HG03139 (cell line): ENCODE results near the gene SHROOM4.

Experiments used
- ATAC-seq: cut with Tn5 transposase; IDR thresholded peaks from one replicate; pipeline ENCODE4 v1.9.1; 2021; ENCODE audit not compliant: unreplicated experiment

SHROOM4 gene

DNA sequence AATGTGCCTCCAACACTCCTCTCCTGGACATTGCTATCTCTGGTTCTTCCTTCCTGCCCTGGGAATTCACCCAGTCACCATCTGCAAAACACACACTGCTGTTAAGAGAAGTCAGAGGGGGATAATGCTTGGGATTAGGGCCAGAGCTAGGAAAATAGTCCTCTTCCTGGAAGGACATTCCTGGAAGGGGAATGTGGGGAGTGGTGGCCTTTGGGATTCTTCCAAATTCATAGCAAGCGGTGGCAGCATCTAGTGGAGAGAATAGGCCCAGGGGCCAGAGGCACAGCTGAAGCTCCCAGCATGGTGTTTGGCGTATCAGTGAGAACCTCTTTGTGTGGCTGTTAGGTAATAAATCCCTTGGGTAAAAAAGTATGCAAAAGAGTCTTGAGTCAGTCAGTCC lies 34.3 kb downstream of the SHROOM4 start:
- no peak for ATAC-seq

DNA sequence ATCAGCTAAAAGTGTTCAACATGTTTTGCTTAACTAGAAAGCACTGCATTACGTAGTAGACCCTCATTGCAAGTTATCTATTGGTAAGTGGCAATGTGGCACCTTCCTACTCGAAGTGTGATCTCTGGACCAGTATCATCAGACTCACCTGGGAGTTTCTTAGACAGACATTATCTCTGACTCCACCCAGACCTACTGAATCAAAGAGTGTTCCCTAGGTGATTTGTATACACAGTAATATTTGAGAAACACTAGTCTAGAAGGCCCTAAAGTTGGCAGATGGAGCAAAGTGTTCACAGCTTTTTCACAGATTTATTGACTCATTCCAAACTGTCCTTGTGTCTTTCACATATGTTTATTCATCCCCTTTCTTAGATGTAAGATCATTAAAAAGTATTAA lies 35.7 kb downstream of the SHROOM4 start:
- ATAC-seq: no peak

DNA sequence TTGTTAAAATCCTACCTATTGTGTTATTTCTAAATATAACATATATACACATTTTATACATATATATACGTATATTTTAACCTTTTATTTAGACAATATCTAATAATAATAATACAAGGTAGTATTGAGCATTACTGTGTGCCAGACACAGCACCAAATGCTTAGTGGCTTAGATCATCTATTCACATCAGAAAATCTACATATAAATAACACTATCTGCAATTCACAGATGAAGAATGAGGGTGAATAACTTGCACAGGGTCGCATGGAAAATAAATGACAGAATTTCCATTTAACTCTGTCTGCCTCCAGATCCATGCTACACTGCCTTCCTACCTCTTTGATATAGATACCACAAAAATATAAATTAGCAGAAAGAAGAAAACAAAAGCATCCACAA lies 37.7 kb downstream of the SHROOM4 start:
- no peak for ATAC-seq

GRCh38 chrX:50771382-50771781 lies 42.6 kb downstream of the SHROOM4 start:
- ATAC-seq: no peak

GRCh38 chrX:50770702-50771101 lies 43.3 kb downstream of the SHROOM4 start:
- ATAC-seq: no peak

- no peak for ATAC-seq
These were observed 44.5 kb downstream of the SHROOM4 start for GRCh38 chrX:50769389-50770063.

- ATAC-seq: no peak
These were observed 45.2 kb downstream of the SHROOM4 start for GRCh38 chrX:50768801-50769200.

DNA sequence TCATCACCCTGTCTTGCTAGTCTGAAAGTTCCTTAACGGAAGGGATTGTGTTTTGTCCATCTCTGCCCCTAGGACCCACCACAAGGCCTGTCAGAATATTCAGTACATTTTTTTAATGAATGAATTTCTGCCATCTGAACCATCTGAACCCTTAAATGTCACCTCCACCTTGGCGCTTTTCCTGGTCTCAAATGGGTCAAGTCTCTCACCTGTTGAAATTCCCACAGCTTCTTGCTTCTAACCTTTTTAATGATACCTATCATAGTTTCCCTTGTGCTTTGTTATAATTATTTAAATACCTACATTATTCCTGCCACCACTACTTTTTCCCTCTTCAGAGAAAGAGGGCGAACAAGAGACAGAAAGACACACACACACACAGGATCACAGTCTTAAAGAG lies 48.0 kb downstream of the SHROOM4 start:
- no peak for ATAC-seq

DNA sequence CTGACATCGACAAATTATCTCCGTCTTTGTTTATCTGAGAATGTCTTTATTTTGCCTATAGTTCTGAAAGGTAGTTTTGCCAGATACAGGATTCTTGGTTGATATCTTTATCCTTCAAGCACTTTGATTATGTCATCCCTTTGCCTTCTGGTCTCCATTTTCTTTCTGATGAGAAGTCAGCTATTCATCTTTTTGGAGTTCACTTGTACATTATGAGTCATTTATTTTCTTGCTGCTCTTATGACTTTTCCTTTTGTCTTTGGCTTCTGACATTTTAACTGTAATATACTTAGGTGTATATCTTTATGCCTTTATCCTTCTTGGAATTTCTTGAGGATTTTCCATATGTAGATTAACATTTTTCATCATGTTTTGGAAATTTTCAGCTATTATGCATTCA lies 51.4 kb downstream of the SHROOM4 start:
- no peak for ATAC-seq

DNA sequence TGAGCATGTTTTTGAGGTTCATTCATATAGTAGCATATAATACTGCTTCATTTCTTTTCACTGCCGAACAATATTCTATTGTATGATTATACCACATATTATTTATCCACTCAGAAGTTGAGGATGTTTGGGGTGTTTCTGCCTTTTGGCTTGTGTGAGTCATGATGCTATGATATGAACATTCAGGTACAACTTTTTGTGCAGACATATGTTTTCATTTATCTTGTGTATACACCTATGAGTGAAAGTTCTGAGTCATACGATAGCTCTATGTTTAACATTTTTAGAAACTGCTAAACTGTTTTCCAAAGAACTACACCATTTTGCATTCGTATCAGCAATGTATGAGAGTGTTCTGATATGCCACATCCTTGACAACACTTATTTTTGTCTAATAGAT lies 57.7 kb downstream of the SHROOM4 start:
- ATAC-seq: no peak

DNA sequence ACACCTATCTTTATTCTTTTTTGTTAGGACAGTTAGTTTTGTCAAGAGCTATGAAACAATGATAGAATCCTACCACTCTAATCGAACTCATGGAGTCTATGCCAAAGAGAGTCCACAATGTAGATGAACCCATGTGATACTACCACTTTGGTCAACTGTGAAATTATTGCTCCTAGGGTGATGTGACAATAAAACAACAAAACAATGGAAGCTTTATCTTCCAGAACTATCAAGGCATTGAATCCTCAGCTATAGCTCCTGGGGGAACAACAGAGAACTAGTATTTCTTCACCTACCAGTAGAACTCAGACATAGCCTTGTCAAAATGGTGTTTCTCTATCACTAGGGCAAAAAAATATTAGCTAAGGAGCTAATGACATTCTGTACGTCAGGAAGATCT lies 62.9 kb downstream of the SHROOM4 start:
- ATAC-seq: no peak

DNA sequence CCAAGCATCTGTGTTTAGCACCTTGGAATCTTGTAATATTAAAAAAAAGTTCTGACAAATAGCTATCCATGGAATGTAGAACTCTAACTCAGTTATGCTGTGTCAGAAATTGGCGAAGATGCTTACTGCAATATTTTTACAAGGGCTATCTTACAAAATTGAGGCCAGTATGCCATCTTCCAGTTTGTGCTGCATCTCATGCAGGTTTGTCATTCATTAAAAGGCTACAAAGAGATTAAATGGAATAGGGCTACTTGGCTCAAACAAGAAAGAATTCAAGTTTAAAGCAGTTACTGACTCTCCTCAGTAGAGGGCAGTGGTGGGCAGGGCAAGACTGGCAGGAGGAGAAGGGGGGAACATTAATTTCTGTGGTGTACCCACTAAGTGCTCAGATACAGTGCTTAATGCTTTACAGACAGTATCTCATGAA lies 66.5 kb downstream of the SHROOM4 start:
- no peak for ATAC-seq

- no peak for ATAC-seq
These were observed 77.3 kb downstream of the SHROOM4 start for GRCh38 chrX:50736656-50737055.

DNA sequence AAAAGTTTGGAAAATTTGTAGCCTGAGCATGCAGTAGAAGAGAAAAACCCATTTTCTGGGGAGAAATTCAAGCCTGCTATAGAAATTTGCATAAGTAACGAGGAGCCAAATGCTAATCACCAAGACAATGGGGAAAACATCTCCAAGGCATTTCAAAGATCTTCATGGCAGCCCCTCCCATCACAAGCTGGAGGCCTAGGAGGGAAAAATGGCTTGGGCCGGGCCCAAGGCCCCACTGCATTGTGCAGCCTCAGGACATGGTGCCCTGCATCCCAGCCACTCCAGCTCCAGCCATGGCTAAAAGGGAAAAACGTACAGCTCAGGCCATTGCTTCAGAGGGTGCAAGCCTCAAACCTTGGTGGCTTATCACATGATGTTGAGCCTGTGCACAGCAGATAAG lies 87.7 kb downstream of the SHROOM4 start:
- ATAC-seq: no peak

GRCh38 chrX:50725310-50725709 lies 88.7 kb downstream of the SHROOM4 start:
- no peak for ATAC-seq

- no peak for ATAC-seq
These were observed 91.0 kb downstream of the SHROOM4 start for GRCh38 chrX:50723006-50723405.

GRCh38 chrX:50721764-50722521 lies 92.1 kb downstream of the SHROOM4 start:
- no peak for ATAC-seq

DNA sequence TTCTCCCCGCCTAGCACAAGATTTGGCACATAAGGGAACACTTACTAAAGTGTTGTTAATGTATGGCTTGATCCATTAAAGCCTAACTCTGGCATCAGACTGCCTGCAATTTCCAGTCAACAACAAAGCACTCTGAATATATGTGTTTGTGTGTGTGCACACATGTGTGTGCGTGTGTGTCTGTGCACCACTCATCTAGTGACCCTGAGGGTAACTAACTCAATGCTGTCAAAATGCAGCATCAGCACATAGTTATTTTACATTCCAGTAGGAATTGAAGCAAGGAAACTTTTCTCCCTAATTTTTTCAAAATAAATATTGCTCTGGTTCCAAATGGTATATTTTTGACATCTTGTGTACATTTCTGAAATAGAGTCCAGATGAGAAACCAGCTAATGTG lies 94.4 kb downstream of the SHROOM4 start:
- no peak for ATAC-seq

DNA sequence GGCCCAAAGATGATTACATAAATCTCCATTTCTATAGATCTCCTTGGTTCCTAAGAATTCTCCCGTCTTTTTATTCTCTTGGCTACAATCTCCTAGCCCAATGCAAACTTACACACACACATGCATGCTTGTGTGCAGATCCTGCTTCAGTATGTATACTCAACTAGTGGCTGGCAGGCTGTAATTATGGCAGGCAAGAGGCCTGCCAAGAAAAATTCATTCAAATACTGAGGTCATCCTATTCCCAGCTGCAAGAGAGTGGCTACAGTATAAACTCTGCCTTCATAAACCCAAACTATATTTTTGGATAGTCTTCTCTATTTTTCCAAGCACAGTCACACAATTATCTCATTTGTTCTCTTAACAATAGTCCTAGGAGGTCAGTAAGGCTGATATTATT lies 95.2 kb downstream of the SHROOM4 start:
- ATAC-seq: no peak

DNA sequence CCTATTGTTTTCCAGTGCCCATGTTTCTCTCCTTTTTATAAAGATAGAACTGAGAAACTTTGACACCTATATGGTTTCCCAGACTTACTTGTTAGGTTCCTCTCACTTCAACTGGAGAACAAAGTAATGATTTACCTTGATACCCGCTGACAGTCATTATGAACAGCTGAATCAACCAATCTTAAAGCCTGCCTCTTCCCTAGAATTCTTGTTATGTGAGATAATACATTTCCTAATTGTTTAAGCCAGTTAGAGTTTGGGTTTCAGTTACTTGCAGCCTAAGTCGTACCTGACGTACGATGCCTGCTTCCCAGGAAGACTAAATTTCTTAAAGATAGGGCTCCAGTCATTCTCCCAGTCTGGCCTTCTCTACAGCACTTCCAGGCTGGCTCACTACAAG lies 97.3 kb downstream of the SHROOM4 start:
- ATAC-seq: no peak

DNA sequence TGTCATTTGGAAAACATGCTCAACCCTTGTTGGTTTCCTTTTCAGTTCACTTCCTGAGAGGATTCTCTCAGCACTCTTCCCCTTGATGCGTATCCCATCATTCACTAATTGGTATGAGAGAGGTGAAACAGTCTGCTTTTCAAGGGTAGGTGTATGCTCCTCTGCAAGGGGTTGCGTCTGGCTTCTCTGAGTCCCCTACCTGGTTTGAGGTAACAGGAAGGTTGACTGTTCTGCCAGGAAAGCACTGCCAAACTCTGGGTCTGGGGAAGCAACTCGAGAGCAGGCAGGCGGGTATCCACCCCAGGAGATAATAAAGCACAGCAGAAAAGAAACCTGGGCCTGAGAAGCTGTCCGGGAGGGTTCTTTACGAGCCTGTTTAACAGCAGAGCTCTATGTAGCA lies 101.2 kb downstream of the SHROOM4 start:
- no peak for ATAC-seq

- ATAC-seq: no peak
These were observed 102.1 kb downstream of the SHROOM4 start for GRCh38 chrX:50711907-50712306.
